ENCODE data around the gene ZNF320. TPM values are rescaled to one million over a fixed set of nuclear protein-coding genes. Genes with fewer than 3 reads are reported as not detected.

Gene ZNF320
- 11.7 and 16.3 TPM in 2 replicates for total RNA-seq

DNA sequence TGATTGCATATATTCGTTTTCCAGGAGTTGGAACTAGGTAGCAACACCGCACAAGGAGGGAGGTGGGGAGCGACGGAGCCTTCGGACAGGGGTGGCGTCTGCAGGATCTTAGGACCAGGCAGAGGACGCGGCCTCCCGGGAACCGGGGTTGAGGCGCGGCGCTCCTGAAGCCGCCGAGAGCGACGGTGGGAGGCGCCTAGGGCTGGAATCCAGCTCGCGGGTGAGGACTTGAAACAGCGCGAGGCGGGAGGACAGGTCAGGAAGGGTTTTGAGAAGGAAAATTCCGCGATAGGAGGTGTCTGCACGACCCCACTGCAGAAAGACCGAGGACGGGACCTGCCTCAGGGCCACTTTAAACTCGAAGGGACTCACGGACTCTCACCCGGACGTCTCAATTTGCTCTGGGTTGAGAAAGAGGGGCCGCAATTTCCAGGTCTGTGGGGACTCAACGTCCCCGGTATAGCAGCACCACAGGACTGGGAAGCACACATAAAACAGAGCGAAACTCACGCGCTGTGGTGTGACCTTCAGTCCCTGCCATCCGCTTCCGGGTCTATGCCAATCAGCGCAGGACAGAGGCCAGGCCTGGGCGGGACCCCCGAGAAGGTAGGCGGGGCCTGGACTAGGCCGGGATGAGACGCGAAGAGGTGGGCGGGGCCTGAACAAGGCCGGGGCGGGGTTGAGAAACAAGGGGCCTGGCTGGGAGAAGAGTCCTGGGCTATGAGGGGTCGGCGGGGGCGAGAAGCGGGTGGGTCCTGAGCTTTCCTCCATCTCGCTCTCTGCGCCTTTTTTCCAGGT, at the start of gene ZNF320:
ZNF320 (minus strand) TSS at position 498 of the 798 bp plus-strand sequence. CDS start 7,380 bp downstream, outside the sequence.

DNA sequence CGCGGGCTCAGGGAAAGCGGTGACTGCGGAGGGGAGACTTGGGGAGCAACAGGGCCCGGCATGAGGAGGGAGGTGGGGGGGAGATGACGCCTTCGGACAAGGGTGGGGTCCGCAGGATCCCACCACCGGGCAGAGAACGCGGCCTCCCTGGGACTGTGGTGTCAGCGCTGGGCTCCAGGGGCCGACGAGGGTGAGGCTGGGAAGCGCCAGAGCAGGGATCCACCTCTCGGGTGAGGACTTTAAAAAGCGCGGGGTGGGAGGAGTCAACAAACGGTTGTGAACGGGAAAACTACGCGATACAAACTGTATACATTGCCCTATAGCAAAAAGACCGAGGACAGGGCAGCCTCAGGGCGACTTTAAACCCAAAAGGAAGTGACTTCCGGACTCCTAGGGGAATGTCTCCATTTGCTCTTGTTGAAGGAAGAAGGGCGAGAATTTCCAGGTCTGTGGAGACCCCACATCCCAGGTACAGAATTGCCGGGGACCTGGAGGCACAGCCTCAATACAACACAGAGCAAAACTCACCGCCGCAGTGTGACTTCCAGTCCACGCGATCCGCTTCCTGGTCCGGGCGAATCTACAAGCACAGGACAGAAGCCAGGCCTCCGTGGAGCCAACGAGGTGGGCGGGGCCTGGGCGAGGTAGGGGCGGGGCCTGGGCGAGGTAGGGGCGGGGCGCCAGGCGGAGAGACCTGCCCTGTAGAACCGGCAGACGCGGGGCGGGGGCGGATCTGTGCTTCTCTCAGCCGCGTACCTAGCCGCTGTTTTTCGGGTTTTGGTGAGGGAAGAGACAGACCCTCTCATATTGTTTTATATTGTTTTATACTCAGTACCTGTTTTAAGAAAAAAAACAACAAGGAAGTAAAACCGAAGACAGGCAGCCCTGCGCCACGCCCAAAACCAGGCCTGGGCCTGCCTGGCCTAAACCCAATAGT, 25.7 kb upstream of the ZNF320 start, which contains the start of gene ZNF888:
ZNF888 (minus strand) TSS at position 588 of the 937 bp plus-strand sequence. CDS start 5,555 bp downstream, outside the sequence.

DNA sequence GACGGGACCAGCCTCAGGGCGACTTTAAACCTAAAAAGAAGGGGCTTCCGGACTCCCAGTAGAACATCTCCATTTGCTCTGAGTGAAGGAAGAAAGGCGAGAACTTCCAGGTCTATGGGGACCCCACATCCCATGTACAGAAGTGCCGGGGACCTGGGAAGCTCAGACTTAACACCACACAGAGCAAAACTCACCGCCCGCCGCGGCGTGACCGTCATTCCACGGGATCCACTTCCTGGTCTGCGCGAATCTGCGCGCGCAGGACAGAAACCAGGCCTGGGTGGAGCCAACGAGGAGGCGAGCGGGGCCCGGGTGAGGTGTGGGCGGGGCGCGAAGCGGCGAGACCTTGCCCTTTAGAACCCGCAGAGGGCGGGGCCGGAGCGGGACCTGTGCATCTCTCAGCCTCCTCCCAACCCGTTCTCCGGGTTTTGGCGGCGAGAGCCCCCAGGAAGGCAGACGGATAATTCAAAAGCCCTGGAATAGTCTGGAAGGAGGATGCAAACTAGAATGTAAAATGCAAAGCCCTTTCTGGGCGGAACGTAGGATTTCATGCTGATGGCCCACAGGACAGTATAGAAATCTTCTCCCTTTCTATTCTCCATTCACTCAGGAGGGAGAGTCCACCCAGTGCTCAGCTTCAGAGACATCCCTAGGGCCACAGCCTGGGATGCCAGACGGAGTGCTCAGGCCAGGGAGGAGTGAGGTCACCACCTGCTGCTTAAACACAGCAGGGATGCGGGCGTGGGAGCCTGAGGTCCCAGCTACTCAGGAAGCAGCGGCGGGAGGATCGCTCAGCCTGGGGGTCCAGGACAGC, 39.9 kb downstream of the ZNF320 start, which contains the start of gene ZNF468:
ZNF468 (minus strand) TSS at position 242 of the 814 bp plus-strand sequence. CDS start 3,347 bp downstream, outside the sequence.

Other genes with a start within 250 kb of the ZNF320 start
- 8.2 and 11.5 TPM in 2 replicates for gene ZNF611, start 162.6 kb downstream of the ZNF320 start, total RNA-seq
- 3.4 and 4.2 TPM in 2 replicates for gene ZNF600, start 110.8 kb downstream of the ZNF320 start, total RNA-seq
- gene ZNF28, start 76.0 kb downstream of the ZNF320 start, total RNA-seq = 19.7 and 20.1 TPM in 2 replicates
- 20.3 and 27.1 TPM in 2 replicates for gene ZNF468, start 40.0 kb downstream of the ZNF320 start, total RNA-seq
- 4.5 and 13.0 TPM in 2 replicates for gene ZNF888, start 25.8 kb upstream of the ZNF320 start, total RNA-seq
- gene ZNF816, start 65.2 kb upstream of the ZNF320 start, total RNA-seq = 10.2 and 16.1 TPM in 2 replicates
- not detected in 2 replicates for gene ERVV-1, start 116.3 kb upstream of the ZNF320 start, total RNA-seq
- under 0.01 TPM in 1 of 2 replicates, not detected in the other for gene ERVV-2, start 147.1 kb upstream of the ZNF320 start, total RNA-seq
- gene ZNF160, start 205.8 kb upstream of the ZNF320 start, total RNA-seq = 27.2 and 43.7 TPM in 2 replicates
- 5.8 and 11.0 TPM in 2 replicates for gene ZNF415, start 235.3 kb upstream of the ZNF320 start, total RNA-seq